K562 (cell line): ENCODE results near the gene ZMYM2. TPM values are rescaled to one million over a fixed set of nuclear protein-coding genes. Genes with fewer than 3 reads are reported as not detected.

Experiments used
- ATAC-seq: fragments of 200-7000 bp; cut with Tn5 transposase; 3 replicates; pipeline ENCODE4 v1.9.1; 2020; ENCODE audit warnings: moderate library complexity
- BruUV-seq: library from RNA; stranded (reverse); fragments of 400-500 nt; replicated peaks from 2 replicates; lab custom pipeline; 2021; lab: Mats Ljungman, UMichigan
- CTCF ChIA-PET: fragments of 300-600 bp; formaldehyde crosslinking; extraction: SDS; loops from one replicate; lab custom pipeline; 2021; ENCODE audit warnings: low intra/inter-chr PET ratio; lab: Yijun Ruan, JAX
- POLR2A ChIA-PET: fragments of 300-600, 350-650 bp; sonication (Branson Sonifier 250); formaldehyde crosslinking; extraction: SDS; loops from one replicate; lab custom pipeline; 2021; ENCODE audit warnings: antibody characterized with exemption, inconsistent platforms; lab: Yijun Ruan, JAX
- DNase-seq, 4 experiments: peaks; one replicate each; pipeline versions ENCODE4 v3.0.0 to v3.0.0-alpha.2; 2011 to 2018; ENCODE audit warnings: low spot score in 3 of 4, mixed read lengths in 3 of 4; ENCODE audit errors: extremely low read depth in 1 of 4
- FAIRE-seq: peaks from 2 replicates; lab custom pipeline; 2011; peaks lifted over from hg19 to GRCh38; lab: Jason Lieb, UNC
- H2AFZ ChIP-seq: 2 replicates; pipeline ENCODE4 v1.6.0; 2011; ENCODE audit warnings: low read depth, low read length, control low read depth, inconsistent platforms
- H3K27ac ChIP-seq: fragments of 200-600 bp; 3 replicates; pipeline ENCODE4 v1.8.0; 2011; ENCODE audit warnings: low read depth, mild to moderate bottlenecking, control low read depth, inconsistent platforms, low read length, moderate library complexity, mixed read lengths; ENCODE audit errors: extremely low read depth
- H3K27me3 ChIP-seq, 2 experiments: fragments of 300-600 bp in 1 of 2; 2 replicates in 1 of 2; 3 replicates in 1 of 2; pipeline versions ENCODE4 v1.6.0 to v1.8.0; 2011; ENCODE audit warnings: inconsistent platforms in 2 of 2, low read length in 2 of 2, mild to moderate bottlenecking in 1 of 2, mixed read lengths in 1 of 2, moderate library complexity in 1 of 2; ENCODE audit not compliant: control insufficient read depth in 2 of 2, insufficient read depth in 2 of 2
- H3K36me3 ChIP-seq: fragments of 300-600 bp; 3 replicates; pipeline ENCODE4 v1.8.0; 2011; ENCODE audit warnings: mild to moderate bottlenecking, low read length, inconsistent platforms; ENCODE audit not compliant: control insufficient read depth, insufficient read depth
- H3K4me1 ChIP-seq, 2 experiments: fragments of 200-600 bp in 1 of 2; replicated peaks in 1 of 2; 2 replicates in 1 of 2; 3 replicates in 1 of 2; pipeline versions ENCODE4 v1.5.1 to v1.8.0; 2011; ENCODE audit warnings: inconsistent platforms in 2 of 2, low read length in 2 of 2, mild to moderate bottlenecking in 1 of 2, mixed read lengths in 1 of 2, moderate library complexity in 1 of 2; ENCODE audit not compliant: control insufficient read depth in 2 of 2, insufficient read depth in 2 of 2
- H3K4me2 ChIP-seq: 2 replicates; pipeline ENCODE4 v1.6.1; 2011; ENCODE audit warnings: low read length, control low read depth, inconsistent platforms, mixed read lengths; ENCODE audit not compliant: insufficient read depth
- H3K4me3 ChIP-seq: fragments of 200-600 bp; sonication (generic), shearing (Covaris generic); 2 replicates; pipeline ENCODE4 v1.5.1; 2016; ENCODE audit warnings: control low read depth, inconsistent platforms
- H3K79me2 ChIP-seq: fragments of 200-600 bp; 3 replicates; pipeline ENCODE4 v1.8.0; 2011; ENCODE audit warnings: low read length, inconsistent platforms; ENCODE audit not compliant: control insufficient read depth, insufficient read depth
- H3K9ac ChIP-seq, 2 experiments: 2 replicates each; pipeline versions ENCODE4 v1.6.0 to v1.6.1; 2011; ENCODE audit warnings: low read depth in 2 of 2, low read length in 2 of 2, control low read depth in 1 of 2, inconsistent platforms in 1 of 2, mild to moderate bottlenecking in 1 of 2, mixed read lengths in 1 of 2; ENCODE audit not compliant: insufficient read depth in 1 of 2
- H3K9me1 ChIP-seq: one replicate; pipeline ENCODE4 v1.6.0; 2011; ENCODE audit warnings: inconsistent platforms, mild to moderate bottlenecking, low read length, moderate library complexity; ENCODE audit not compliant: control insufficient read depth, insufficient read depth
- H3K9me3 ChIP-seq: replicated peaks from 2 replicates; pipeline ENCODE4 v1.5.1; 2011; ENCODE audit warnings: low read depth, low read length, inconsistent platforms; ENCODE audit not compliant: control insufficient read depth, insufficient read depth
- H4K20me1 ChIP-seq: replicated peaks from 2 replicates; pipeline ENCODE4 v1.6.1; 2011; ENCODE audit warnings: low read length, inconsistent platforms, mixed read lengths; ENCODE audit not compliant: control insufficient read depth, insufficient read depth
- CEBPB ChIP-seq: fragments of 450-650 bp; IDR thresholded peaks from 2 replicates; pipeline ENCODE4 v1.6.1; 2016; ENCODE audit warnings: missing genetic modification characterization, missing compliant biosample characterization
- DMBX1 ChIP-seq: fragments of 250-450 bp; sonication (Bioruptor Pico); IDR thresholded peaks from 2 replicates; pipeline ENCODE4 v1.8.0; 2022; ENCODE audit warnings: inconsistent platforms, mild to moderate bottlenecking, moderate library complexity, borderline replicate concordance
- MTA1 ChIP-seq: fragments of 450-650 bp; IDR thresholded peaks from 2 replicates; pipeline ENCODE4 v1.6.1; 2017; ENCODE audit warnings: borderline replicate concordance
- RAD21 ChIP-seq, 2 experiments: fragments of 250-450 bp in 1 of 2; fragments of 450-650 bp in 1 of 2; sonication (Bioruptor Pico) in 1 of 2; formaldehyde crosslinking in 1 of 2; IDR thresholded peaks in 1 of 2; conservative IDR thresholded peaks in 1 of 2; 2 replicates each; pipeline versions ENCODE4 v1.4.0 to v1.8.0; 2020 to 2022; ENCODE audit warnings: mild to moderate bottlenecking in 2 of 2, moderate library complexity in 1 of 2
- RUNX1 ChIP-seq: sonication (generic); IDR thresholded peaks from 2 replicates; pipeline ENCODE4 v1.6.1; 2016; ENCODE audit warnings: antibody characterized with exemption, low read depth
- SMC3 ChIP-seq: conservative IDR thresholded peaks from 2 replicates; pipeline ENCODE4 v1.6.1; 2011; ENCODE audit warnings: low read depth, low read length, improper control_type of control experiment; ENCODE audit not compliant: insufficient read depth
- ZKSCAN3 ChIP-seq: fragments of 250-450 bp; sonication (Bioruptor Pico); IDR thresholded peaks from 2 replicates; pipeline ENCODE4 v1.4.0; 2020
- ZNF586 ChIP-seq: fragments of 450-650 bp; formaldehyde crosslinking; conservative IDR thresholded peaks from 2 replicates; pipeline ENCODE4 v1.4.0; 2020; ENCODE audit warnings: mild to moderate bottlenecking, moderate library complexity
- WGBS: fragments of 100-300 bp; shearing (Covaris generic); methylation state at CpG from one replicate; pipeline ENCODE4 v1.1.6; 2016; ENCODE audit warnings: low coverage, mixed read lengths; ENCODE audit not compliant: insufficient coverage; ENCODE audit errors: missing lambda C conversion rate; 5-methylcytosine and 5-hydroxymethylcytosine counted together
- in situ Hi-C: fragments of 300-500 bp; cut with MboI; formaldehyde crosslinking; loops from 4 replicates; pipeline ENCODE4 v1.15.0; 2018; ENCODE audit warnings: inconsistent platforms, mixed read lengths
- intact Hi-C: fragments of 100-400 bp; cut with micrococcal nuclease; formaldehyde crosslinking; loops from 2 replicates; pipeline ENCODE4 v1.14.2; 2022
- polyA plus RNA-seq, 8 experiments: library from polyadenylated mRNA; depleted of rRNA in 4 of 8; stranded (reverse) in 5 of 8; unstranded in 3 of 8; fragments of >200 nt; fragmentation: Nextera tagmentation in 2 of 8; fragmentation: Illumina TruSeq in 1 of 8; extraction: Ambion mirVana in 2 of 8; extraction: Trizol in 1 of 8; gene quantifications; 2 replicates each; pipeline versions ENCODE4 v1.2.1 to v1.2.3, GENCODE V29; 2011 to 2014; ENCODE audit warnings: inconsistent platforms in 1 of 8, missing spikeins in 1 of 8
- total RNA-seq, 7 experiments: library from RNA; depleted of rRNA in 6 of 7; stranded (reverse); fragments of >200 nt in 6 of 7; fragmentation: Illumina TruSeq in 2 of 7; extraction: Trizol in 2 of 7; gene quantifications; 2 replicates each; pipeline versions ENCODE4 v1.2.1 to v1.2.3, GENCODE V29; 2011 to 2021; ENCODE audit warnings: low replicate concordance in 1 of 7
- TF ChIP-seq, protein P1 (sequence below): fragments of 450-650 bp; formaldehyde crosslinking; IDR thresholded peaks from 2 replicates; pipeline ENCODE4 v1.4.0; 2020; ENCODE audit warnings: mild to moderate bottlenecking, moderate library complexity
- TF ChIP-seq, protein P2 (sequence below), 3 experiments: IDR thresholded peaks in 2 of 3; conservative IDR thresholded peaks in 1 of 3; 2 replicates each; pipeline ENCODE4 v1.5.1; 2011 to 2012; ENCODE audit warnings: low read length in 3 of 3, mild to moderate bottlenecking in 3 of 3, control low read depth in 2 of 3, improper control_type of control experiment in 1 of 3, inconsistent platforms in 1 of 3, low read depth in 1 of 3, mixed read lengths in 1 of 3, moderate library complexity in 1 of 3; ENCODE audit not compliant: insufficient read depth in 2 of 3
- TF ChIP-seq, protein P3 (sequence below): sonication (generic); formaldehyde crosslinking; IDR thresholded peaks from 2 replicates; pipeline ENCODE4 v1.8.0; 2022; ENCODE audit warnings: mild to moderate bottlenecking, missing genetic modification reagents

Gene ZMYM2
- total and polyA plus RNA-seq, 9 of the 15 experiments (the other 6 are each of a cell fraction or from before 2014, with no cell fraction given) = 5.0 to 48.8 (median 26.8) TPM

DNA sequence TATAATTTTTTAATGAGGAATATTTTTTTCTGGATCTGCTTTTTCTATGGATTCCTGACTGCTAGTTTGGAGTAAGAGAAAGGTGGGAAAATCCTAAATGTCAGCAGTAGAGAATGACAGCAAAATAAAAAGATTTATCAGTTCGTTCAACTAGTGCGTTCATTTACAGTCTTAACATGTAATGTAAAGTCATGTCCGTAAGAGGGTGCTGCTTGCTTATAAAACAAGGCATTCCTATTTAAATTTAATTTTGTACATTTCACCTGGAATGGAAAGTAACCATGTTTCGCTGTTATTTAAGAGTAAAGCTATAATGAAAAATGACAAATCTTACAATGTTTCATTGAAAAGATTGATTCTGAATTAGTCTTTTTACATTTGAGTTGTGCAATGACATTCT is 76.6 kb downstream of the ZMYM2 start:
- H3K9me1 ChIP-seq = no peaks in the 10 kb centered on the region
- no peak overlapping the region for H2AFZ ChIP-seq
- no peaks in the 10 kb centered on the region for H3K4me1 ChIP-seq
- H3K4me2 ChIP-seq = no peak overlapping the region
- H3K36me3 ChIP-seq = peaks cover 35% of the 10 kb centered on the region; the same call in 2 of the 3 replicates
- no peaks in the 10 kb centered on the region for H4K20me1 ChIP-seq
- TF ChIP-seq MTA1 (no peak), ZNF586 (no peak), RUNX1 (no peak), ZKSCAN3 (CRISPR knock-in tag) (no peak), SMC3 (0 out of 2 replicates have a peak, but pooled peaks have one; percentile 12), CEBPB (tag) (peak; percentile 26; the same call in 1 of the 2 replicates), DMBX1 (CRISPR knock-in tag) (no peak), RAD21 (CRISPR knock-in tag; conservative IDR thresholded peaks at IDR 0.05 in 1 of 2, IDR thresholded peaks at IDR 0.05 in 1 of 2) (peak; percentile 15 to 45; a peak in 2 of 4 replicates)
- TF ChIP-seq, protein P1, sequence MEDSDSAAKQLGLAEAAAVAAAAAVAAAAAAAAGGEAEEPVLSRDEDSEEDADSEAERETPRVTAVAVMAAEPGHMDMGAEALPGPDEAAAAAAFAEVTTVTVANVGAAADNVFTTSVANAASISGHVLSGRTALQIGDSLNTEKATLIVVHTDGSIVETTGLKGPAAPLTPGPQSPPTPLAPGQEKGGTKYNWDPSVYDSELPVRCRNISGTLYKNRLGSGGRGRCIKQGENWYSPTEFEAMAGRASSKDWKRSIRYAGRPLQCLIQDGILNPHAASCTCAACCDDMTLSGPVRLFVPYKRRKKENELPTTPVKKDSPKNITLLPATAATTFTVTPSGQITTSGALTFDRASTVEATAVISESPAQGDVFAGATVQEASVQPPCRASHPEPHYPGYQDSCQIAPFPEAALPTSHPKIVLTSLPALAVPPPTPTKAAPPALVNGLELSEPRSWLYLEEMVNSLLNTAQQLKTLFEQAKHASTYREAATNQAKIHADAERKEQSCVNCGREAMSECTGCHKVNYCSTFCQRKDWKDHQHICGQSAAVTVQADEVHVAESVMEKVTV (CRISPR knock-in tag) = no peak
- TF ChIP-seq, protein P2, sequence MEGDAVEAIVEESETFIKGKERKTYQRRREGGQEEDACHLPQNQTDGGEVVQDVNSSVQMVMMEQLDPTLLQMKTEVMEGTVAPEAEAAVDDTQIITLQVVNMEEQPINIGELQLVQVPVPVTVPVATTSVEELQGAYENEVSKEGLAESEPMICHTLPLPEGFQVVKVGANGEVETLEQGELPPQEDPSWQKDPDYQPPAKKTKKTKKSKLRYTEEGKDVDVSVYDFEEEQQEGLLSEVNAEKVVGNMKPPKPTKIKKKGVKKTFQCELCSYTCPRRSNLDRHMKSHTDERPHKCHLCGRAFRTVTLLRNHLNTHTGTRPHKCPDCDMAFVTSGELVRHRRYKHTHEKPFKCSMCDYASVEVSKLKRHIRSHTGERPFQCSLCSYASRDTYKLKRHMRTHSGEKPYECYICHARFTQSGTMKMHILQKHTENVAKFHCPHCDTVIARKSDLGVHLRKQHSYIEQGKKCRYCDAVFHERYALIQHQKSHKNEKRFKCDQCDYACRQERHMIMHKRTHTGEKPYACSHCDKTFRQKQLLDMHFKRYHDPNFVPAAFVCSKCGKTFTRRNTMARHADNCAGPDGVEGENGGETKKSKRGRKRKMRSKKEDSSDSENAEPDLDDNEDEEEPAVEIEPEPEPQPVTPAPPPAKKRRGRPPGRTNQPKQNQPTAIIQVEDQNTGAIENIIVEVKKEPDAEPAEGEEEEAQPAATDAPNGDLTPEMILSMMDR (IDR thresholded peaks at IDR 0.05 in 2 of 3, conservative IDR thresholded peaks at IDR 0.05 in 1 of 3; ENCODE audit: insufficient read depth in 2 of 3, low read depth in 1 of 3, low read length in 3 of 3) = peak in 1 of 3 experiments; percentile 37; a peak in 1 of 6 replicates
- TF ChIP-seq, protein P3, sequence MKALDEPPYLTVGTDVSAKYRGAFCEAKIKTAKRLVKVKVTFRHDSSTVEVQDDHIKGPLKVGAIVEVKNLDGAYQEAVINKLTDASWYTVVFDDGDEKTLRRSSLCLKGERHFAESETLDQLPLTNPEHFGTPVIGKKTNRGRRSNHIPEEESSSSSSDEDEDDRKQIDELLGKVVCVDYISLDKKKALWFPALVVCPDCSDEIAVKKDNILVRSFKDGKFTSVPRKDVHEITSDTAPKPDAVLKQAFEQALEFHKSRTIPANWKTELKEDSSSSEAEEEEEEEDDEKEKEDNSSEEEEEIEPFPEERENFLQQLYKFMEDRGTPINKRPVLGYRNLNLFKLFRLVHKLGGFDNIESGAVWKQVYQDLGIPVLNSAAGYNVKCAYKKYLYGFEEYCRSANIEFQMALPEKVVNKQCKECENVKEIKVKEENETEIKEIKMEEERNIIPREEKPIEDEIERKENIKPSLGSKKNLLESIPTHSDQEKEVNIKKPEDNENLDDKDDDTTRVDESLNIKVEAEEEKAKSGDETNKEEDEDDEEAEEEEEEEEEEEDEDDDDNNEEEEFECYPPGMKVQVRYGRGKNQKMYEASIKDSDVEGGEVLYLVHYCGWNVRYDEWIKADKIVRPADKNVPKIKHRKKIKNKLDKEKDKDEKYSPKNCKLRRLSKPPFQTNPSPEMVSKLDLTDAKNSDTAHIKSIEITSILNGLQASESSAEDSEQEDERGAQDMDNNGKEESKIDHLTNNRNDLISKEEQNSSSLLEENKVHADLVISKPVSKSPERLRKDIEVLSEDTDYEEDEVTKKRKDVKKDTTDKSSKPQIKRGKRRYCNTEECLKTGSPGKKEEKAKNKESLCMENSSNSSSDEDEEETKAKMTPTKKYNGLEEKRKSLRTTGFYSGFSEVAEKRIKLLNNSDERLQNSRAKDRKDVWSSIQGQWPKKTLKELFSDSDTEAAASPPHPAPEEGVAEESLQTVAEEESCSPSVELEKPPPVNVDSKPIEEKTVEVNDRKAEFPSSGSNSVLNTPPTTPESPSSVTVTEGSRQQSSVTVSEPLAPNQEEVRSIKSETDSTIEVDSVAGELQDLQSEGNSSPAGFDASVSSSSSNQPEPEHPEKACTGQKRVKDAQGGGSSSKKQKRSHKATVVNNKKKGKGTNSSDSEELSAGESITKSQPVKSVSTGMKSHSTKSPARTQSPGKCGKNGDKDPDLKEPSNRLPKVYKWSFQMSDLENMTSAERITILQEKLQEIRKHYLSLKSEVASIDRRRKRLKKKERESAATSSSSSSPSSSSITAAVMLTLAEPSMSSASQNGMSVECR (CRISPR knock-in tag) = no peak
- ATAC-seq = no peak
- intact Hi-C loops (loop anchor here (1.0 kb wide), 1 partner anchor 128 kb away; no protein-coding TSS in a partner anchor), in situ Hi-C loops (no loop called here)
- DNase-seq = peak in 2 of 4 experiments; percentile 5 to 19
- CTCF ChIA-PET = interaction anchor here (0.6 to 2.3 kb wide), 2 partner anchors 128 to 402 kb away, joined by 3 to 8 read pairs; no protein-coding TSS in a partner anchor
- WGBS = 31% methylated on average over 4 of the region's 4 CpGs
- BruUV-seq = no TSS peak
- FAIRE-seq = no peak
- POLR2A ChIA-PET = no interaction called here
- H3K9ac ChIP-seq = no peak overlapping the region
- H3K79me2 ChIP-seq = no peaks in the 10 kb centered on the region
- no peak overlapping the region for H3K4me3 ChIP-seq
- no peak overlapping the region for H3K27ac ChIP-seq
- H3K27me3 ChIP-seq = no peaks in the 10 kb centered on the region
- no peaks in the 10 kb centered on the region for H3K9me3 ChIP-seq
